PC-3 (cell line): ENCODE data around the gene MARK3. TPM values are rescaled to one million over a fixed set of nuclear protein-coding genes. Genes with fewer than 3 reads are reported as not detected.

Experiments
- ATAC-seq: fragments of 200-7000 bp; cut with Tn5 transposase; 2 replicates; pipeline ENCODE4 v1.9.1; 2020; ENCODE audit warnings: mild to moderate bottlenecking, moderate library complexity
- BruUV-seq: library from RNA; stranded (reverse); fragments of 400-500 nt; replicated peaks from 2 replicates; lab custom pipeline; 2021; lab: Mats Ljungman, UMichigan
- CTCF ChIA-PET: fragments of 300-600 bp; sonication (Branson Sonifier 250); formaldehyde crosslinking; loops from one replicate; lab custom pipeline; 2022; ENCODE audit warnings: antibody characterized with exemption; lab: Charles Lee
- POLR2A ChIA-PET: fragments of 300-600 bp; sonication (Branson Sonifier 250); formaldehyde crosslinking; loops from one replicate; lab custom pipeline; 2022; ENCODE audit warnings: antibody characterized with exemption; ENCODE audit not compliant: unreplicated experiment; lab: Charles Lee
- DNase-seq: peaks from one replicate; pipeline ENCODE4 v3.0.0-alpha.2; 2015
- H2AFZ ChIP-seq: fragments of 300-600 bp; sonication (generic); 2 replicates; pipeline ENCODE4 v1.6.0; 2016; ENCODE audit warnings: antibody characterized with exemption, low read length
- H3F3A ChIP-seq: fragments of 300-600 bp; sonication (generic); one replicate; pipeline ENCODE4 v1.6.0; 2017; ENCODE audit warnings: antibody characterized with exemption, low read length, control low read depth, mild to moderate bottlenecking; ENCODE audit not compliant: unreplicated experiment
- H3K27ac ChIP-seq: fragments of 300-600 bp; sonication (generic); 2 replicates; pipeline ENCODE4 v1.5.1; 2016; ENCODE audit warnings: mild to moderate bottlenecking, low read length
- H3K27me3 ChIP-seq: fragments of 300-600 bp; sonication (generic); 2 replicates; pipeline ENCODE4 v1.6.1; 2016; ENCODE audit warnings: low read length, mixed read lengths
- H3K36me3 ChIP-seq: fragments of 300-600 bp; sonication (generic); 2 replicates; pipeline ENCODE4 v1.6.1; 2016; ENCODE audit warnings: low read depth, mixed run types, low read length, mixed read lengths
- H3K4me1 ChIP-seq: fragments of 300-600 bp; sonication (generic); 2 replicates; pipeline ENCODE4 v1.5.1; 2016; ENCODE audit warnings: low read length; ENCODE audit not compliant: insufficient read depth
- H3K4me2 ChIP-seq: fragments of 300-600 bp; sonication (generic); 2 replicates; pipeline ENCODE4 v1.6.0; 2016; ENCODE audit warnings: low read length
- H3K4me3 ChIP-seq: fragments of 300-600 bp; sonication (generic); 2 replicates; pipeline ENCODE4 v1.5.1; 2016; ENCODE audit warnings: mild to moderate bottlenecking, low read length, mixed read lengths
- H3K79me2 ChIP-seq: fragments of 300-600 bp; sonication (generic); 2 replicates; pipeline ENCODE4 v1.6.1; 2017; ENCODE audit warnings: low read length, mixed read lengths
- H3K9ac ChIP-seq: fragments of 300-600 bp; sonication (generic); 2 replicates; pipeline ENCODE4 v1.6.0; 2016; ENCODE audit warnings: mild to moderate bottlenecking, low read length
- H3K9me2 ChIP-seq: fragments of 300-600 bp; sonication (generic); replicated peaks from 2 replicates; pipeline ENCODE4 v1.6.1; 2016; ENCODE audit warnings: mixed run types, low read length, mixed read lengths
- H3K9me3 ChIP-seq: fragments of 300-600 bp; sonication (generic); 2 replicates; pipeline ENCODE4 v1.6.1; 2016; ENCODE audit warnings: low read length, mixed read lengths
- H4K20me1 ChIP-seq: fragments of 300-600 bp; sonication (generic); 2 replicates; pipeline ENCODE4 v1.6.1; 2016; ENCODE audit warnings: low read length, mixed read lengths
- CTCF ChIP-seq: fragments of 300-600 bp; sonication (generic); conservative IDR thresholded peaks from 2 replicates; pipeline ENCODE4 v1.5.1; 2017; ENCODE audit warnings: antibody characterized with exemption, low read depth, mild to moderate bottlenecking, low read length
- EZH2 ChIP-seq: fragments of 300-600 bp; sonication (generic); IDR thresholded peaks from one replicate; pipeline ENCODE4 v1.6.1; 2017; ENCODE audit warnings: antibody characterized with exemption, mild to moderate bottlenecking, low read length; ENCODE audit not compliant: unreplicated experiment
- EZH2phosphoT487 ChIP-seq: fragments of 300-600 bp; sonication (generic); IDR thresholded peaks from 2 replicates; pipeline ENCODE4 v1.6.1; 2018; ENCODE audit warnings: mild to moderate bottlenecking, antibody characterized with exemption, low read length, borderline replicate concordance
- intact Hi-C: fragments of 100-400 bp; cut with micrococcal nuclease; formaldehyde crosslinking; loops from 2 replicates; pipeline ENCODE4 v1.9.0; 2023
- total RNA-seq: library from RNA; depleted of rRNA; stranded (reverse); fragments of >200 nt; gene quantifications from 2 replicates; pipeline ENCODE4 v1.2.3, GENCODE V29; 2014

The MARK3 gene
- total RNA-seq, 1 experiment from 2014 or later = 69.9 TPM

DNA sequence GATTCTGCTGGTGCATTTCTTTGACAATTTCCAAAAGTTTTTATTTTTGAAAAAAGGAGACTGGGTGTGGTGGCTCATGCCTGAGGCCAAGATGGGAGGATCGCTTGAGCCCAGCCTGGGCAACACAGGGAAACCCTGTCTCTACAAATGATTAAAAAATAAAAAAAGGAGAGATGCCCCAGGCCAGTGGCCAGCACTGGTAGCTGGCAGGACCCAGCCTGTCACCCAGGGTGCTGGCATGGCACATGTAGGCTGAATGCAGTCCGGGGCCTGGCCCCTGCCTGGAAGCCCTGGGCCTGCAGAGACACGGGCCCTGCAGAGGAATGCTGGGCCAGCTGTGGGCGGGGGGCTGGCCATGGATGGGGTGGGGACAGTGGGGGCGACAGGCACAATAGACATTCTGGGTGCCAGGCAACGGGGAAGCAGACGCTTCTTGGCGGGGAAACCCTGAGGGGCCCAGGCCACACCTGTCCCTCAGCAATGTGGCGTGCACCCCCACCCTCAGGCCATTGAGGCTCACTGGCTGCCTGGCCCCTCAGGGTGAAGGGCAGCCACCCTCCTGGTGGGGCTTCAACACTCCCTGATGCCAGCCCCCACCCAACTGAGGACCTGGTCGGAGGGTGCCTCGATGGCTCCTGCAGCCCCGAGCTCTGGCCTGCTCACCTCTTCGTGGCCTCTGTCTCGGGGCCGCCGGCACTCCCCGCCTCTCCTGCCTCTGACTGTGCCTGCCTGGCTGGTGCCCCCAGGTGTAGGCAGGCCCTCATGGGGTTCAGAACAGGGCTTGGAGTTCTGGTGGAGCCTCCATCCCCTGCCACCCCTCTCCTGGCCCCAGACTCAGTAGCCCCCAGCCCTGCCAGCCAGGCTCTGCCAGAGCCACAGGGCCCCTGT, 155.8 kb downstream of the MARK3 start:
- Histone ChIP-seq H3K9me2 (no peaks in the 10 kb centered on the region), H3K36me3 (no peaks in the 10 kb centered on the region), H3K4me3 (peak overlapping the region; percentile 7; the same call in 1 of the 2 replicates), H3K27me3 (no peaks in the 10 kb centered on the region), H3K4me1 (peaks cover 47% of the 10 kb centered on the region), H3K9ac (peak overlapping the region; percentile 62), H2AFZ (no peak overlapping the region), H3F3A (no peaks in the 10 kb centered on the region), H3K27ac (peak overlapping the region; percentile 96), H4K20me1 (no peaks in the 10 kb centered on the region), H3K4me2 (peak overlapping the region; percentile 80), H3K9me3 (no peaks in the 10 kb centered on the region), H3K79me2 (no peaks in the 10 kb centered on the region)
- ATAC-seq (peak; percentile 21), DNase-seq (no peak)
- BruUV-seq = no TSS peak
- ChIA-PET POLR2A (interaction anchor here (0.6 to 1.6 kb wide), 3 partner anchors 13 to 1643 kb away, joined by 5 to 9 read pairs (median 5); partner anchors contain the start of gene TRMT61A), CTCF (interaction anchor here (0.8 to 1.4 kb wide), 4 partner anchors 11 to 23 kb away, joined by 3 to 7 read pairs (median 6); no protein-coding TSS in a partner anchor)
- intact Hi-C loops = loop anchor here (1.0 kb wide), 1 partner anchor 19 kb away; the partner anchor contains the start of gene CKB
- TF ChIP-seq CTCF = no peak
- no peak for TF ChIP-seq EZH2phosphoT487
- no peak for TF ChIP-seq EZH2

DNA sequence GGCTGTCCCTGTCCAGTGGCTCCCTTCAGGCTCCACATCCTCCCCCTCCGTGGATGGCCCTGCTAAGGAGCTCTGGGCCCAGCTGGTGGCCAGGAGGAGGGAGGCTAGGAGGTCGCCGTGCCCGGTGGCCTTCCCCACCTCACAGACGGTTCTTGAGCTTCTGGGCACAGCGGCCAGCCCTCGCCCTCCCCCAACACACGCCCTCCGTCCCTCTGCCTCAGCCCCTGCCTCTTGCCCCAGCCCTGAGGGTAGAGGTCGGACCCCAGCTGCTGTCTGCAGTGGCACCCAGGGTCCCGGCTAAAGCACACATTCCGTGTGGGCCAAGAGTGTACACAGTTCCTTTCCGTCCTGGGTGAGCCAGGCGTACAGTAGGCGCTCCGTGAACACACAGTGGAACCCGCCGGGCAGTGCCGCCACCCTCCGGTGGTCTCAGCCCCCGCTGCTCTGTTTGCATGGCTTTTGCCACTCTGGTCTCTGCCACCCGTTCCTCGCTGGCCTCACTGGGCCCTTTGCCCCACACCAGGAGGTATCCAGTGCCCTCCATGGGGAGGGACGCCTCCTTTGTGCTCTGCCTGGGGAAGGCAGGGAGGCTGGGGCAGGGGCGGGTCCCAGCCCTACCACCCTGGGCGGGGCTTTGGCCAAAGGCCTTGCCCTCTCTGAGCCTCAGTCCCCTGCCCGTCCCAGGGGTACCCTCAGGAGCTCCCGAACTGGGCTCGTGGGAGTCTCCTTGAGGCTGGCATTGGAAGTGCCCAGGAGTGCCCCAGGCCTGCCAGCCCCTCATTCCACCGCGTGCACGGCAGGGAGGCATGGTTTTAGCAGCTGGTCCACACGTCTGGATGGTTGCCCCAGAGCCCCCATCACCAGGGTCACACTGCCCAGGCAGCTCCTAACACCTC, 156.7 kb downstream of the MARK3 start:
- H2AFZ ChIP-seq = no peak overlapping the region
- H3K27me3 ChIP-seq = no peaks in the 10 kb centered on the region
- ChIA-PET POLR2A (no interaction called here), CTCF (interaction anchor here (1.4 kb wide), 1 partner anchor 21 kb away, joined by 7 read pairs; no protein-coding TSS in a partner anchor)
- no peaks in the 10 kb centered on the region for H3F3A ChIP-seq
- DNase-seq (no peak), ATAC-seq (no peak)
- H3K36me3 ChIP-seq = no peaks in the 10 kb centered on the region
- no peaks in the 10 kb centered on the region for H3K79me2 ChIP-seq
- no peak overlapping the region for H3K4me3 ChIP-seq
- peak overlapping the region; percentile 21 for H3K4me2 ChIP-seq
- intact Hi-C loops = no loop called here
- no peaks in the 10 kb centered on the region for H4K20me1 ChIP-seq
- H3K27ac ChIP-seq = peak overlapping the region; percentile 96
- H3K9me2 ChIP-seq = no peaks in the 10 kb centered on the region
- peaks cover 47% of the 10 kb centered on the region for H3K4me1 ChIP-seq
- TF ChIP-seq EZH2phosphoT487 = no peak
- TF ChIP-seq EZH2 = no peak
- TF ChIP-seq CTCF = no peak
- peak overlapping the region; percentile 62; the same call in 1 of the 2 replicates for H3K9ac ChIP-seq
- H3K9me3 ChIP-seq = no peaks in the 10 kb centered on the region
- no TSS peak for BruUV-seq
